GM21515 (cell line): ENCODE measurements around the gene LENG1.

ENCODE experiments used
- ATAC-seq: cut with Tn5 transposase; IDR thresholded peaks from one replicate; pipeline ENCODE4 v1.9.1; 2021; ENCODE audit not compliant: unreplicated experiment

The LENG1 gene

GRCh38 chr19:54114340-54115108 lies 45.0 kb downstream of the LENG1 start:
- no peak for ATAC-seq

- no peak for ATAC-seq
These were observed 49.9 kb downstream of the LENG1 start for GRCh38 chr19:54109651-54110050.

GRCh38 chr19:54108496-54108895 lies 51.0 kb downstream of the LENG1 start:
- no peak for ATAC-seq

GRCh38 chr19:54107876-54108490 lies 51.5 kb downstream of the LENG1 start:
- ATAC-seq = no peak

GRCh38 chr19:54106716-54107115 lies 52.8 kb downstream of the LENG1 start:
- ATAC-seq = no peak

GRCh38 chr19:54105796-54106195 lies 53.7 kb downstream of the LENG1 start:
- no peak for ATAC-seq
